IPS-18c (cell line): ENCODE measurements around the gene RILPL2.

Experiments used
- H3K4me3 ChIP-seq: 2 replicates; pipeline ENCODE4 v1.7.0; 2013; ENCODE audit warnings: low read depth, mild to moderate bottlenecking, low read length, moderate library complexity; ENCODE audit not compliant: insufficient read depth
- H3K9me3 ChIP-seq: one replicate; pipeline ENCODE4 v1.6.1; 2013; ENCODE audit warnings: mild to moderate bottlenecking, low read length, moderate library complexity; ENCODE audit not compliant: control insufficient read depth, insufficient read depth

The RILPL2 gene

GRCh38 chr12:123367511-123367910 lies 69.0 kb downstream of the RILPL2 start:
- H3K9me3 ChIP-seq = no peaks in the 10 kb centered on the region
- H3K4me3 ChIP-seq = no peak overlapping the region
